ENCODE data around the gene SNN.

SNN gene

DNA sequence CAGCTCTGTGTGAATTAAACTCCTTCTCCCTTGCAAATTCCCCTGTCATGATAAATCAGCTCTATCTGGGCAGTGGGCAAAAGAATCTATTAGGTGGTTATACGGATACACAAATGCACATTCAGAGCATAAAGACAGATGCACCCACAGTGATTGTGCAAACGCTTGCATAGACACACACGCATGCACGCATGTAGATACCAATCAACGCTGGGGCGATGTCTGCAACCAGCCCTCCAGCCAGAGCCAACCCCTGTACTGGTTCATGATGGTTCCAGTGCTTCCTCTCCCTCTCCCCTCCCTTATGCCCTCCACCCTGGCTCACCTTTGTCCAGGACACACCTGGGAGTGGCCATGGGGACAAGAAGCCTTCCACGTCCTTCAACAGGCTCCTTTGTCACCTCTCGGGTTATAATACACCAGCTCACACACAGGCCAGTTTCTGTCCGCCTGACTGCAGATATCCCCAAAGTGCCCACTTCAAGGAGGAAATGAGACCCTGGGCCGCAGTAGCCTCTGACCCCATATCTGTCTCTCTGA is 33.1 kb upstream of the SNN start:
- DNase-seq (ENCODE audit: low spot score), result no peak

DNA sequence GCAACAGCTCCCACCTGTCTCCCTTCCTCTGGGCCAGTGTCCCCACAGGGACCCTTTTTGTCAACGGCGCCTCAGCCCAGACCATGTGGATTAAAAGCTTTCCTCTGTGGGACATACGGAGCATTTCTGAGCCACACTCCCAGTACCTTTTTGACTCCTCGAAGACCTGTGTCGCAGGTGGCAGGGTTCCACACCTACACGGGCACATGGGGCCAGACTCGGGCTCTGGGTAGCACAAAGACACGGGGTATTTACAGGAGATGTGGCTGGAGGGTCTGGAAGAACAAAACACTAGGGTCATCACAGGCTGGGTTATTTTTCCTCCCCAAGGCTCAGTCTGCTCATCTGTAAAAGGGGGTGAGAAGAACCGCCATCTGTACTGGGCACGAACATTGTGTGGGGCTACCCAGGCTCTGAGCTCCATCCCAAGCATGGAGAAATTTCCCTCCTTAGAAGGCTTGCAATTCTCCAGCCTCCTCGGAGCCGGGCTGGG is 32.5 kb upstream of the SNN start:
- no peak for DNase-seq (ENCODE audit: low spot score)

DNA sequence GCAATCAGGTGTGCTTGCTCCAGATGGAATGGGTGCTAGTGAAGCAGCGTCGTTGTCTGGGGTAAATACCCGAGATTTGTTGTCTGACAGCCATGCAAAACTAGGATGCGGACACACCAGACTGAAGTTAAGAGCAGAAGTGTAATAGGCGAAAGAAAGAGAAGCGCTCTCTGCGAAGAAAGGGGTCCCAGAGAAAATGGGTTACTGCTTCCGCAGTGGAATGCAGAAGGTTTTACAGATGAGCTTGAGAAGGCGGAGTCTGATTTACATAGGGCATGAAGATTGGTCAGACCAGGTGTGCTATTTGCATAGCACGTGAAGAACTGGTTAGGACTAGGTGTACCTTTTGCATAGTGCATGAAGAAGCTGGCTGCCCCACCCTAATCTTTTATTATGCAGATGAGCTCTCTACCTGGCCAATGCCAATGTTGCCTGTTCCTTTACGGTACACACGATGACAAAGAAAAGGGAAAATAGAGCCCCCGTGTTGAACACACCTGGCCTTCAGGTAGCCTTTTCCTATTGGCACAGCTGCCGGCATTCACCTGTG is 32.0 kb upstream of the SNN start:
- peak; percentile 92 for DNase-seq (ENCODE audit: low spot score)

DNA sequence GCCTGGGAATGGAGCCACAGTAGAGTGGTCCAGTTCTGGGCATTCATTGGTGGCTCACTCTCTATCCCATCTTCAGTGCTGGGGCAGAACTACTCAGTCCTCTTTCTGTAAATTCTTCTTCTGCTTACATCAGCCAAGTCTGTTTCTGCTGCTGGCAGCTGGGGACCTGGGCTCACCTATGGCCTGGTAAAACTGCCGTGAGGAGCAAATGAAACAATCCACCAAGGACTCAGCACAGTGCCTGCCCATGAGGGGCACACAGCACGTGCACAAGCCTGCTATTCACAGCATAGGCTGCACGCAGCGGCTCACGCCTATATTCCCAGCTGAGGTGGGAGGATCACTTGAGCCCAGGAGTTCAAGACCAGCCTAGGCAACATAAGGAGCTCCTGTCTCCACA is 30.9 kb upstream of the SNN start:
- no peak for DNase-seq (ENCODE audit: low spot score)

DNA sequence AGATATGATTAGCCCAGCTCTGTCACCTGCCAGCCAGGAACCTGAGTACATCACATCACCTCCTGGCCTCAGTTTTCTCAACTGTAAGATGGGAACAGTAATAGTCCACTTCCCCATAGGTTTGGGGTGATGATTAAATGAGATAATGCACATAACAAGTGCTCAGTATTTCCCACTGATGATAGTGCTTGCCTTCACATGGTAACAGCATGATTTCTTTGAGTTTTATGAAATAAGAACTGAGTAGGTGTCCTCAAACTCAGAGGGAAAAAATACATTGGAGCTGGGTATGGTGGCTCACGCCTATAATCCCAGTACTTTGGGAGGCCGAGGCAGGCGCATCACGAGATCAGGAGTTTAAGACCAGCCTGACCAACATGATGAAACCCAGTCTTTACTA is 30.1 kb upstream of the SNN start:
- DNase-seq (ENCODE audit: low spot score), result no peak

DNA sequence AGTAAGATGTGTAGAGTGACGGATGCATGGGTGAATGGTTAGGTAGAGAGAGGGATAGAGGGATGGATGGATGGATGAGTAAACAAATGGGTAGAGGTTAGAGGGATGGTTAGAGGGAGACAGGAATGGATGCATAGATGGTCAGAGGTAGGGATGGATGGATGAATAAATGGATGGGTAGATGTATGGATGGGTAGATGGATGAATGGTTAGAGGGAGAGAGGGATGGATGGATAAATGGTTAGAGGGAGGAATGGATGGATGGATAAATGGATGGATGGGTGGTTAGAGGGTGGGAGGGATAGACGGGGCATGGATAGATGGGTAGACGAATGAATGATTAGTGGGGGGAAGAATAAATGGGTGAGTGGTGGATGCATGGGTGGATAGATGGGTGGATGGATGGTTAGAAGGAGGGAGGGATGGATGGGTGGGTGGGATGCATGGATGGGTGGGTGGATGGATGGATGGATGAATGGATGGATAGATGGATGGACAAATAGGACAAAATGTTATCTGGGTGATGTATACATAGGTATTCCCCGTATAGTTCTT is 29.2 kb upstream of the SNN start:
- no peak for DNase-seq (ENCODE audit: low spot score)

DNA sequence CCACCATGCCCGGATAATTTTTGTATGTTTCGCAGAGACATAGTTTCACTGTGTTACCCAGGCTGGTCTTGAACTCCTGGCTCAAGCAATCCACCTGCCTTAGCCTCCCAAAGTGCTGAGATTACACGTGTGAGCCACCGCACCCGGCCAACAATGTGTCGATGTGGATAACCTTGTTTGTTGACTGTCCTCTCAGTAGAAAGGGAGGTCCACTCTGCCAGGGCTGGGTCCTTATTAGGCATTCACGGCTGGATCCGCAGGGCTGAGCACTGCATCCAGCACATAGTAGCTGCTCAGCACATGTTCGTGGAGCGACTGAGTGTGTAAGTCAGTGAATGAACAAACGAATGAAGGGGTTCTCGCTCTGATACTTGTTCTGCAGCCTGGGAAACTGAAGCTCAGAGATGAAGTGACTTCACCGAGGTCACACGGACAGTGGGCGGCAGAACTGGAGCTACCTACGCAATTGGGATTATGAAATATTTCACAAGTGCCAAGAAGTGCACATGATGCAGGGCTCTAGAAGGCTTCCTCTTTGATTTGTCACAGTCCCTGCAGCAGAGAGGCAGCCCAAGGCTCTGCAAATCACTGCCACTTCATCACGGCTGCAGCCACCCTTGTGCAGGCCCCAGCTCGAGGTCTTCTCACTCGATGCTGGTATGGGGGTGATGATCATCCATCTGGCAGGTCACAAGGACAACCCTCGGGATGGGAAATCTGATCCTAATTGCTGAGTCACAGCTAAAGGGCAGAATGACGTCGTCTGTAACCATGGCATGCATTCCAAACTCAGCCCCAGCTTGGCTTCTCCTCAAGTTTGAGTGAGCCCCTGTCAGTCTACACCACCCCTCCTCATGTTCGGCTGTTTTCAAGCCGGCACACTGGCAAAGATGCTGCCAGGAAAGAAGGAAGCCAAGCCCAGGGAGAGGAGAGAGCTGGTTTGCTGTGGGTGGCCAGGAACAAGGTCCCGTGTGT is 28.0 kb upstream of the SNN start:
- DNase-seq (ENCODE audit: low spot score), result peak; percentile 78

DNA sequence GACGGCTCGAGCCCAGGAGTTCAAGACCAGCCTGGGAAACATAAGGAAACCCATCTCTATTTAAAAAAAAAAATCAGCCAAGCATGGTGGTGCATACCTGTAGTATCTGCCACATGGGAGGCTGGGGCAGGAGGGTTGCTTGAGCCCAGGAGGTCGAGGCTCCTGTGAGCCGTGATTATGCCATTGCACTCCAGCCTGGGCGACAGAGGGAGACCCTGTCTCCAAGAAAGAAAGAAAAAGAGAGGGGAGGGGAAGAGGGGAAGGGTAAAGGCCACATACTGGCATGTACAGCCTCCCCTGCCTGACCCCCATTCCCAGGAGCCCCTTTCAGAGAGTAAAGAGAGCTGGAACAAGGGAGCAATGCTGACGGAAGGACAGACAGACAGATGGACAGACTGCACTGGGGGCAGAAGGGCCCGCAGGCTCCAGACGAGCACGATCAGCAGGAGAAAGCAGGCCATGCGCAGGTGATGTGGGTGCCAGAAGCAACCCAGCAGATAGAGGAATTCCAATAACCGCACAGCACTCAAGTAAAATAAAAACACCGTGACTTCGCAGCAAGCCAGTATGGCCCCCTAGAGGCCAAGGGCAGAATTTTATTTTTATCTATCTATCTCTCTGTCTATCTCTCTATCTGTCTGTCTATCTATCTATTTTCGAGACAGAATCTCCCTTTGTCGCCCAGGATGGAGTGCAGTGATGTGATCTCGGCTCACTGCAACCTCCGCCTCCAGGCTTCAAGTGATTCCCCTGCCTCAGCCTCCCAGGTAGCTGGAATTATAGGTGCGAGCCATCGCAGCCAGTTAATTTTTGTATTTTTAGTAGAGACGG is 27.1 kb upstream of the SNN start:
- peak; percentile 73 for DNase-seq (ENCODE audit: low spot score)

DNA sequence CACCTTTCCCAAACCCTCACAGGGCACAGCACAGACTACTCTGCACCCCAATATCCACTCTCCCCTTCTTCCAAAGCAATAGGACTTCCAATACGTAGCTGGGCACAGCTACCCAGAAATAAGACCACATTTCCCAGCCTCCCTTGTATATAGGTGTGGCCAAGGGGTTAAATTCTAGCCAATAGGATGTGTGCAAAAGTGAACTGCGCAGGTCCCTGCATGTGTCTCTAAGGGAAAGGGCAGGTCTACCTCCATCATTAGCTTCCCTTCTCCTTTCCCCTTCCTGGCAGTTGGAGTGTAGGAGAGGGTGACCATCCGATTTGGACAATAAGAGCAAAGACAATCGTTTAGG is 25.5 kb upstream of the SNN start:
- no peak for DNase-seq (ENCODE audit: low spot score)

DNA sequence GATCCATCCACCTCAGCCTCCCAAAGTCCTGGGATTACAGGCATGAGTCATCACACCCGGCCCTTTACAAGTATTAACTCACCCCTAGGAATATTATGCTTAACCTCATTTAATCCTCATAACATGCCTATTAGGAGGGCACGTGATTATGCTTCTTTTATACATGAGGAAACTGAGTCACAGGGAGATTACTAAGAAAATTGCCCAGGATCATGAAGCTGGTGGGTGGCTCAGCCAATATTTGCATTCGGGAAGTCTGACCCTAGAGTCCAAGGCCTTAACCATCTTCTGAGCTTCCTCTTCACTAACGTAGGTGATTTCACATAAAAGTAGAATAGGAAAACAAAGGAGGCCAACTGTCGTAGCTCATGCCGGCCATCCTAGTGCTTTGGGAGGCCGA is 19.0 kb upstream of the SNN start:
- DNase-seq (ENCODE audit: low spot score), result no peak

DNA sequence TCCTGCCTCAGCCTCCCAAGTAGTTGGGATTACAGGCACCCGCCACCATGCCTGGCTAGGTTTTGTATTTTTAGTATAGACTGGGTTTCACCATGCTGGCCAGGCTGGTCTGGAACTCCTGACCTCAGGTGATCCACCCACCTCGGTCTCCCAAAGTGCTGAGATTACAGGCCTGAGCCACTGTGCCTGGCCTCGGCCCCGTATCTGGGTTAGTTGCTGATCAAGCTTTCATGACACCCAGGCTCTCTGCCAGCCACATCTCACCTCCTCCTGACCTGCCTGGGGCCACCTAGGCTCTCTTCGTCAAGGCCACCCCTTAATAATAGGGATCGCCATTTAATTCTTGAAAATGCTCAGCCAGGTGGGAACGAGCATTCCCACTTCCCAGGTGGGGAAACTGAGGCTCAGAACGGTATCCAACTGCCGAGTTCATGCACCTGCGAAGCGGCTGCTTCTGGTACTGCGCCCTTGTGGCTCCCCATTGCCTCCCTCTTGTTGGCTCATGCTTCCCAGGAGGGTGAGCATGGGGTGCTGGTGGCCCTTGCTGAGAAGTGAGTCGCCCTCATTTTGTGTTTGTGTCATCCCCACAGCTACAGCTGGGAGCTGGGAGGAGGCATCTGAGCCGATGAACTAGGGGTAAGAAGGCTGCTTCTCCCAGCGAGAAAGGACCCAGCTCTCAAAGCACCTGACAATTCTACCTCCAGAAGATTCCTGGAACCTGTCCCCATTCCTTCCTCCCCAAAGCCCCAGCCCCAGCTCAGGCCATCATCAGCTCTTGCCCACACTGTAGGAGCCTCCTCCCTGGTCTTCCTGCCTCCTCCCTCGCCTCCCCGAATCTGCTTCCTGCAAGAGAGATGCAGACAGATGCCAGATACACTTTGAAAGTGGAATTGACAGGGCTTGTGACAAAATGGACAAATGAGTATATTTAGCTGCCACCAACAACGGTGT is 17.3 kb upstream of the SNN start:
- no peak for DNase-seq (ENCODE audit: low spot score)

DNA sequence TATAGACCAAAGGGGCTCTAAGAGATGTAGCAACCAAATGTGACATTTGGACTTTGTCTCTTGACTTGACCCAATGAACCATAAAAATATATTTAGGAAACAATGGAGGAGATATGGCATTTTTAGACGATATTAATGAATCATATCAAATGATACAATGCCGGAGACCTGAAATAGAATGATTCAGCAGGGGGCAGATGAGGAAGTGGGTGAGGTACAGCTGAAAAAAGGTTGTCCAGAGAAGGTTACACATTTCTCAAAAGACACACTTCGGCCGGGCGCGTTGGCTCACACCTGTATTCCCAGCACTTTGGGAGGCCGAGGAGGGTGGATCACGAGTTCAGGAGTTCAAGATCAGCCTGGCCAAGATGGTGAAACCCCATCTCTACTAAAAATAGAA is 16.5 kb upstream of the SNN start:
- no peak for DNase-seq (ENCODE audit: low spot score)

DNA sequence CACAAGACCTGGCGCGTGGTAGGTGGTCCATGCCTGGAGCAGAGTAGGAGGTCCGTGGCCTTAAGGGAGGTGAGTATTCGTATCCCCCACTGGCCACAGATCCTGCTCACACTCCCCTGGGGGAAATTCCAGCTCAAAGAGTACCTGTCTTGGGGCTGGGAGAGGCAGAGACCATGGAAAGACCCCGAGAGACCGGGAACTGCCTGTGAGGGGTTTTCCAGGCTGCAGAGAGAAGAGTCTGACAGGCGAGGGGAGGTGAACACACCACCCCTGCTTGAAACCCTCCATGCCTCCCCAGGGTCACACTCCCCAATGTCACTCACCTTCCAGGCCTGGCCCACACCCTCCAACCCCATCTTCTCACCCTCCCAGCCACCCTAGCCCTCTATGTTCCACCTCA is 12.6 kb upstream of the SNN start:
- no peak for DNase-seq (ENCODE audit: low spot score)

DNA sequence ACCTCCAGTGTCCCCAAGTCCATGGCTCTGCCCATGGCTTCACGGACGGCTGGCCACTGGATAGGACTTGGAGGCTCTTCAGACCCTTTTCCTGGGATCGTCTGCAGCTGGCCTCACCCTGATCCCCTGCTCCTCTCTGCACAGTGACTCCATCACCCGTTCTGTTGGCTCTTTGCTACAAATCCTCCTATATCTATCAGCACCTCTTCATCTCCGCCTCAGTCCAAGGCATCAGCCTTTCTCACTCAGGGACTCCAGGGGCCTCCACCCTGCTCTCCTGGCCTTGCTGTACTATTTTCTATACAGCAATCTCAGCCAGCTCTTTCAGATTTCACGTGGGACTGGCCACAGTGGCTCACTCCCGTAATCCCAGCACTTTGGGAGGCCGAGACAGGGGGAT is 10.7 kb upstream of the SNN start:
- DNase-seq (ENCODE audit: low spot score), result no peak

DNA sequence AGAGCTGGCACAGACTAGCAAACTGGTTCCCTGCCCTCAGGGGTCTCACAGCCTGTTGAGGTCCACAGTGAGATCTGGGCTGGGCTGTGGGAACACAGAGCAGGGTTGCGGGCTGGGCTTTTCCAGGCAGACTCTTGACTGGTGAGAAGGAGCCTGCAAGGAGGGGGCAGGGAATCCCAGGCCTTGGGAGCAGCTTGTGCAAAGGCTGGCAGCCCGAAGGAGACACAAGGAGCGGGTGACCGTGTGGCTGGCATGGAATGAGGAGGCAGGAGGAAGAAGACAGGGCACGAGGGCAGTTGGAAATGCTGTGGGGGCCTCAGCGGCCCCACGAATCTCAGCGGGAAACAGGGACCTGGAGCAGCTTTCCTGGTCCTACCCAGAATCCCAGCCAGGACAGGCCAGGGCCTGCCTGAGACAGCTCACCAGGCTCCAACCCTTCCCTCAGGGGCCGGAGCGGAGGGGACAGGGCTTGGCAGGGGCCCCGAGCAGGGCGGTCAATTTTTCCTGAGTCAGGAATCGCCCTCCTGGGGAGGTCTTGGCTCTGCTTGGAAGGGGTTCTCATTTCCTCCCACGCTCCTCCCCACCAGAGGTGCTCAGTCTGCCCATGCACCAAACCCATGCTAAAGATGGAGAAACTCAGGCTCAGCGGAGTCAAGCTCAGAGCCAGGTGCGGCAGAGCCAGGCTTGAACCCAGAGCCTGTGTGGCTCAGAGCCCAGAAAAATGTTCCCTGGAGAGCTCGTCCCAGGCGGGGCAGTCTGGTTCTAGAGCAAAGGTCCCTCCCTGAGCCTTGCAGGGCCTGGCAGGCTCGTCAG is 9.2 kb upstream of the SNN start:
- no peak for DNase-seq (ENCODE audit: low spot score)

DNA sequence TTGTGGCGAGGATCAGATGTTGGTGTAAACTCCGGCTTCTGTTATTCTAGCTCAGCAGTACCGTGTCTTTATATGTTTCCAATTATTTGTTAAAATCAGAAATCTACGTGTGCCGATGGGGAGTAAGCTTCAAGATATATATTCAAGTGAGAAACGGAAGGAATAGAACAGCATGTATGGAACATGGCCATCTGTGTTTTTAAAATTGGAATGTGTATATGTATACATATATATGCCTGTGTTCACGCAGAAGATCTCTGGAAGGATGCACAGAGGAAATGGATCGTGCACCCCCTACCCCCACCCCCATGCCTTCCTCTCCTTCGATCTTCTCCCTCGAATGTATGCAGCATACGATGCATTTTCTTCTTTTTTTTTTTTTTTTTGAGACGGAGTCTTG is 7.7 kb upstream of the SNN start:
- no peak for DNase-seq (ENCODE audit: low spot score)

DNA sequence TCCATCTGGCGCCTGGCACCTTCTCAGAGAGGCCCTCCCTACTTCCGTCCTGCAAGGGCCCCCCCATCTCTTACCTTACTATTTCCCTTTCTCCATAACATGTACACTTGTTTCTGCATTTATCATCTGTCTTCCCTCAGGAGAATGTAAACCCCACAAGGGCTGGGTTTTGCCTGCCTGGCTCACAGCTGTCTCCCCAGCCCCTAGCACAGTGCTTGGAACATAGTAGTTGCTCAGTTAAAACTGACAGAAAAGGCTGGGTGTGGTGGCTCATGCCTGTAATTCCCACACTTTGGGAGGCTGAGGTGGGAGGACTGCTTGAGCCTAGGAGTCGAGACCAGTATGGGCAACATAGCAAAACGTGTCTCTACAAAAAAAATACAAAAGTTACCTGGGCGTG is 5.7 kb upstream of the SNN start:
- no peak for DNase-seq (ENCODE audit: low spot score)

DNA sequence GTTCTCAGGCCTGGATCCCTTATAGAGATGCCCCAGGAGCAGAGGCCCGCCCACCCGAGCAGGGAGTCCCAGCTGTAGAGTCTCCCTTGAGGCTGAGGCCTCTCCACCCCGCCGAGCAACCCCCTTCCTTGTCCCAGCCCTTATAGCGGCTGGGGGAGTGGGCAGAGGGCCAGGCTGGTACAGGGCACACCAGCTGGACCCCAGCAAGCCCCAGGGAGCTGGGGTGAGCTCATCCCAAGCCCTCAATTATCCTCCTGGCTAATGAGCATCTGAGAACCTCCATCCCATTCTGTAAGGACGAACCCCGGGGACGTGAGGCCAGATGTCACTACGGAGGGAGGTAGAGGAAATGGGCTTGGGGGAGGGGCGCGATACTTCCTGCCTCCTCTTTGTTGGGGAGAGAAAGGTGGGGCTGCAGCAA is 3.2 kb upstream of the SNN start:
- no peak for DNase-seq (ENCODE audit: low spot score)

DNA sequence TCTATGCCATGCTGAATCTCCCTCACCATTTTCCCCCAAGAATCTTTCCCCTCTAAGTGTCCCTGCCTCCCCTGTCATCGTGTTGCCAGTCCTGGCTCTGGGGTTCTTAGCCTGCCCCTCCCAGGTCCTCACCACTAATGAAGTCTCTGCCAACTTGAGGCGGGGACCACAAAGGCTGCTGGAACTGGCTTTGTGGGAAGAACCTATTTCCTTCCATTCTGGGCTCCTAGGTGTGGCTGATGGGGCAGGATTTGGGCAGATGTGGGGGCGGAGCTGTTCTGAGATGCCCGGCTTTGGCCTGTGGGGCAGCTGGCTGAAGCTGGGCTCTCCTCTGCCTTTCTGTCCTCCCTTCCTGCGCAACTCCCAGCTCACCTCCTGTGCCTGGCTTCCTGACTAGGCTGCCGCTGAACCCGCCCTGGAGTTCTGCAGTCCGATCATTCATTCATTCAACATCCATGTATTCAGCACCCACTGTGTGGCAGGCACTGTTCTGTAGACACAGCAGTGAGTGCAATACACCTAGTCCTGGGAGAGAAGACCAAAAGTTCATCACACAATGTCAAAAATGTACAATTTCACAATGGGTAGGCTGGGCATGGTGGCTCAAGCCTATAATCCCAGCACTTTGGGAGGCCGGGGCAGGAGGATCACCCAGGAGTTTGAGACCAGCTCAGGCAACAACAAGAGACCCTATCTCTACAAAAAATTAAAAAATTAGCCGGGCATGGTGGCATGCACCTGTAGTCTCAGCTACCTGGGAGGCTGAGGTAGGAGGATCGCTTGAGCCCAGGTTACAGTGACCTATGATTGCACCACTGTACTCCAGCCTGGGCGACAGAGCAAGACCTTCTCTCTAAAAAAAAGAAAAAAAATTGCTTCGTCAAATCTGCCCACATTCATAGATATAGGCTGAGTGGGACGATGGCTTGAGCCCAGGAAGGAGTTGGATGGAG is 1.9 kb upstream of the SNN start:
- peak; percentile 28 for DNase-seq (ENCODE audit: low spot score)

Data from SW480 (cell line).